ENCODE results near the gene RGS7BP. TPM values are rescaled to one million over a fixed set of nuclear protein-coding genes. Genes with fewer than 3 reads are reported as not detected.

Gene RGS7BP
- total and polyA plus RNA-seq, 2 of the 13 experiments (the other 11 are each of a cell fraction or from before 2014, with no cell fraction given), result not detected

DNA sequence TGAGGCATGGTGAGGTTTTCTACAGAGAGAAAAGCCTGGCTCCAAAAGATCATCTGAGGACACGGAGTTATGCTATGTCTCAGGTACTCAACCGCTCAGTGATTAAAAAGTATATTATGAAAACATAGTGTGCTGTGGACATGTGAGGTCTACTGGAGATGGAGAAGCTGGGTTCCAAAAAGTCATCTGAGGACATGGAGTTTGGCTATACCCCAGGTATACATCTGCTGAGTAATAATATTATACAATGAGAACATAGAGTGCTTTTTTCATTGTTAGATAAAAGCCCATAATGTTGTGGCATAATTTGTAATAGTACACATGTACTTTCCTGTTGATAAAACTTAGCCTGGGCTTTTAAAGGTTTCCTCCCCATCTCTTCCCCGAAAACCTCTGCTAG is 113.8 kb downstream of the RGS7BP start (continued):
- TF ChIP-seq, protein P1, sequence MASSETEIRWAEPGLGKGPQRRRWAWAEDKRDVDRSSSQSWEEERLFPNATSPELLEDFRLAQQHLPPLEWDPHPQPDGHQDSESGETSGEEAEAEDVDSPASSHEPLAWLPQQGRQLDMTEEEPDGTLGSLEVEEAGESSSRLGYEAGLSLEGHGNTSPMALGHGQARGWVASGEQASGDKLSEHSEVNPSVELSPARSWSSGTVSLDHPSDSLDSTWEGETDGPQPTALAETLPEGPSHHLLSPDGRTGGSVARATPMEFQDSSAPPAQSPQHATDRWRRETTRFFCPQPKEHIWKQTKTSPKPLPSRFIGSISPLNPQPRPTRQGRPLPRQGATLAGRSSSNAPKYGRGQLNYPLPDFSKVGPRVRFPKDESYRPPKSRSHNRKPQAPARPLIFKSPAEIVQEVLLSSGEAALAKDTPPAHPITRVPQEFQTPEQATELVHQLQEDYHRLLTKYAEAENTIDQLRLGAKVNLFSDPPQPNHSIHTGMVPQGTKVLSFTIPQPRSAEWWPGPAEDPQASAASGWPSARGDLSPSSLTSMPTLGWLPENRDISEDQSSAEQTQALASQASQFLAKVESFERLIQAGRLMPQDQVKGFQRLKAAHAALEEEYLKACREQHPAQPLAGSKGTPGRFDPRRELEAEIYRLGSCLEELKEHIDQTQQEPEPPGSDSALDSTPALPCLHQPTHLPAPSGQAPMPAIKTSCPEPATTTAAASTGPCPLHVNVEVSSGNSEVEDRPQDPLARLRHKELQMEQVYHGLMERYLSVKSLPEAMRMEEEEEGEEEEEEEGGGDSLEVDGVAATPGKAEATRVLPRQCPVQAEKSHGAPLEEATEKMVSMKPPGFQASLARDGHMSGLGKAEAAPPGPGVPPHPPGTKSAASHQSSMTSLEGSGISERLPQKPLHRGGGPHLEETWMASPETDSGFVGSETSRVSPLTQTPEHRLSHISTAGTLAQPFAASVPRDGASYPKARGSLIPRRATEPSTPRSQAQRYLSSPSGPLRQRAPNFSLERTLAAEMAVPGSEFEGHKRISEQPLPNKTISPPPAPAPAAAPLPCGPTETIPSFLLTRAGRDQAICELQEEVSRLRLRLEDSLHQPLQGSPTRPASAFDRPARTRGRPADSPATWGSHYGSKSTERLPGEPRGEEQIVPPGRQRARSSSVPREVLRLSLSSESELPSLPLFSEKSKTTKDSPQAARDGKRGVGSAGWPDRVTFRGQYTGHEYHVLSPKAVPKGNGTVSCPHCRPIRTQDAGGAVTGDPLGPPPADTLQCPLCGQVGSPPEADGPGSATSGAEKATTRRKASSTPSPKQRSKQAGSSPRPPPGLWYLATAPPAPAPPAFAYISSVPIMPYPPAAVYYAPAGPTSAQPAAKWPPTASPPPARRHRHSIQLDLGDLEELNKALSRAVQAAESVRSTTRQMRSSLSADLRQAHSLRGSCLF (CRISPR knock-in tag; IDR thresholded peaks at IDR 0.05; ENCODE audit: borderline replicate concordance), result no peak
- TF ChIP-seq GABPB1 (CRISPR knock-in tag; IDR thresholded peaks at IDR 0.05) (no peak), ZNF850 (CRISPR knock-in tag; conservative IDR thresholded peaks at IDR 0.05) (no peak)

DNA sequence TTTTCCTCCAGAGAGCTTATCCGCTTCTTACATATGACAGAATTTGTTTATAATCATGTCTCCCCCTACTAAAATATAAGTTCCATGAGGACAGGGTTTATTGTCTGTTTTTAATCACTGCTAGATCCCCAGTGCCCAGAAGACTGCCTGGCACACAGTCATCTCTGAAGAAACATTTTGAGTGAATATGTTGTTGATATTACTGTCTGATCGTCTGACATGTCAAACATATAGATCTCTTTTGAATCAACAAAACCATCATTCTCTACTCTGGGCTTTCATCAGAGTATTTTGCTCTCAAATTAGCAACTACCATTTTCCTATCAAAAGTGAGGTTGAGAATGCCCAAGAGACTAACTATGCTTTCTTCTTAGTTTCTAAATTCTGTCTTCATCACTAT is 117.2 kb downstream of the RGS7BP start:
- H3K36me3 ChIP-seq (replicated peaks in 1 of 2; ENCODE audit: control insufficient read depth in 1 of 2, insufficient read depth in 2 of 2, low read length in 2 of 2), result no peaks in the 10 kb centered on the region
- intact Hi-C loops (cut with micrococcal nuclease; ENCODE audit: unreplicated experiment) (no loop called here), in situ Hi-C loops (cut with HindIII; ENCODE audit: extremely low pct_ligation_motif_present, low pct_unique_long_range_greater_than_20kb) (no loop called here)
- DNase-seq (ENCODE audit: low spot score) (no peak), ATAC-seq (no peak), FAIRE-seq (no peak)
- POLR2A ChIA-PET, result no interaction called here
- no peak overlapping the region for H3K9ac ChIP-seq (ENCODE audit: insufficient read depth, low read depth, low read length)
- H3K79me2 ChIP-seq (ENCODE audit: insufficient read depth, low read length), result no peaks in the 10 kb centered on the region
- no TSS peak for BruUV-seq (replicated peaks)
- no peak overlapping the region for H3K4me3 ChIP-seq (replicated peaks in 1 of 3; ENCODE audit: insufficient read depth in 1 of 3, low read depth in 2 of 3, low read length in 3 of 3)
- H2AFZ ChIP-seq (ENCODE audit: low read length), result no peak overlapping the region
- H4K20me1 ChIP-seq (ENCODE audit: insufficient read depth, low read length), result no peaks in the 10 kb centered on the region
- 12% methylated on average over 2 of the region's 2 CpGs for WGBS (ENCODE audit: low lambda C conversion rate)
- peaks cover 0 to 3% of the 10 kb centered on the region in 2 experiments; a peak in 2 of 5 replicates for H3K27me3 ChIP-seq (ENCODE audit: control insufficient read depth in 1 of 2, insufficient read depth in 2 of 2, low read length in 2 of 2)
- TF ChIP-seq, protein P2, sequence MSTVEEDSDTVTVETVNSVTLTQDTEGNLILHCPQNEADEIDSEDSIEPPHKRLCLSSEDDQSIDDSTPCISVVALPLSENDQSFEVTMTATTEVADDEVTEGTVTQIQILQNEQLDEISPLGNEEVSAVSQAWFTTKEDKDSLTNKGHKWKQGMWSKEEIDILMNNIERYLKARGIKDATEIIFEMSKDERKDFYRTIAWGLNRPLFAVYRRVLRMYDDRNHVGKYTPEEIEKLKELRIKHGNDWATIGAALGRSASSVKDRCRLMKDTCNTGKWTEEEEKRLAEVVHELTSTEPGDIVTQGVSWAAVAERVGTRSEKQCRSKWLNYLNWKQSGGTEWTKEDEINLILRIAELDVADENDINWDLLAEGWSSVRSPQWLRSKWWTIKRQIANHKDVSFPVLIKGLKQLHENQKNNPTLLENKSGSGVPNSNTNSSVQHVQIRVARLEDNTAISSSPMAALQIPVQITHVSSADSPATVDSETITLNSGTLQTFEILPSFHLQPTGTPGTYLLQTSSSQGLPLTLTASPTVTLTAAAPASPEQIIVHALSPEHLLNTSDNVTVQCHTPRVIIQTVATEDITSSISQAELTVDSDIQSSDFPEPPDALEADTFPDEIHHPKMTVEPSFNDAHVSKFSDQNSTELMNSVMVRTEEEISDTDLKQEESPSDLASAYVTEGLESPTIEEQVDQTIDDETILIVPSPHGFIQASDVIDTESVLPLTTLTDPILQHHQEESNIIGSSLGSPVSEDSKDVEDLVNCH (CRISPR knock-in tag; IDR thresholded peaks at IDR 0.05), result no peak
- no peaks in the 10 kb centered on the region for H3K4me1 ChIP-seq (ENCODE audit: insufficient read depth, low read length)
- CTCF ChIA-PET (ENCODE audit: low intra/inter-chr PET ratio, low total read pairs), result no interaction called here
- no peak overlapping the region for H3K4me2 ChIP-seq (ENCODE audit: low read depth, low read length)
- H3K9me3 ChIP-seq (ENCODE audit: low read length), result no peaks in the 10 kb centered on the region
- no peak overlapping the region for H3K27ac ChIP-seq (ENCODE audit: extremely low read length, insufficient read depth, low read length)
